Karpas-422 (cell line): ENCODE results near the gene LPP. TPM values are rescaled to one million over a fixed set of nuclear protein-coding genes. Genes with fewer than 3 reads are reported as not detected.
A peak's percentile ranks its signal among the peaks of the same experiment; 100 is the strongest.

Source experiments
- DNase-seq: peaks from one replicate; pipeline ENCODE4 v3.0.0-alpha.2; 2015
- H2AFZ ChIP-seq: fragments of 200-600 bp; sonication (generic); 2 replicates; pipeline ENCODE4 v1.6.1; 2014; ENCODE audit warnings: antibody characterized with exemption, low read length, mixed read lengths
- H3K27ac ChIP-seq: fragments of 200-600 bp; sonication (generic); 2 replicates; pipeline ENCODE4 v1.5.1; 2014; ENCODE audit warnings: mild to moderate bottlenecking, low read length, moderate library complexity
- H3K27me3 ChIP-seq: fragments of 200-600 bp; sonication (generic); 2 replicates; pipeline ENCODE4 v1.6.1; 2014; ENCODE audit warnings: low read length, mixed read lengths
- H3K36me3 ChIP-seq: fragments of 200-600 bp; sonication (generic); 2 replicates; pipeline ENCODE4 v1.6.1; 2014; ENCODE audit warnings: low read length, mixed read lengths; ENCODE audit not compliant: insufficient read depth
- H3K4me1 ChIP-seq: fragments of 200-600 bp; sonication (generic); 2 replicates; pipeline ENCODE4 v1.6.1; 2014; ENCODE audit warnings: mild to moderate bottlenecking, low read length, mixed read lengths
- H3K4me2 ChIP-seq: fragments of 200-600 bp; sonication (generic); 2 replicates; pipeline ENCODE4 v1.6.1; 2014; ENCODE audit warnings: low read length, low read depth, mild to moderate bottlenecking; ENCODE audit not compliant: poor library complexity, severe bottlenecking
- H3K4me3 ChIP-seq: fragments of 200-600 bp; sonication (generic); 2 replicates; pipeline ENCODE4 v1.5.1; 2014; ENCODE audit warnings: mild to moderate bottlenecking, antibody characterized with exemption, low read length, mixed read lengths
- H3K79me2 ChIP-seq: fragments of 200-600 bp; sonication (generic); 2 replicates; pipeline ENCODE4 v1.6.1; 2014; ENCODE audit warnings: mild to moderate bottlenecking, low read length, mixed read lengths
- H3K9ac ChIP-seq: fragments of 200-600 bp; sonication (generic); 2 replicates; pipeline ENCODE4 v1.6.0; 2014; ENCODE audit warnings: low read length
- H3K9me2 ChIP-seq: fragments of 200-600 bp; sonication (generic), shearing (Covaris generic); replicated peaks from 2 replicates; pipeline ENCODE4 v1.6.0; 2014; ENCODE audit warnings: mild to moderate bottlenecking, low read length, moderate library complexity; ENCODE audit not compliant: insufficient read depth
- H3K9me3 ChIP-seq: fragments of 300-700, 200-600 bp; sonication (generic); 2 replicates; pipeline ENCODE4 v1.6.1; 2014; ENCODE audit warnings: low read length, mixed read lengths
- H4K20me1 ChIP-seq: fragments of 200-600 bp; sonication (generic); 2 replicates; pipeline ENCODE4 v1.6.1; 2014; ENCODE audit warnings: mild to moderate bottlenecking, antibody characterized with exemption, low read length, low read depth; ENCODE audit not compliant: insufficient read depth
- total RNA-seq: library from RNA; depleted of rRNA; stranded (reverse); fragments of >200 nt; shearing (Covaris generic); gene quantifications from 2 replicates; pipeline ENCODE4 v1.2.3, GENCODE V29; 2014; ENCODE audit warnings: low replicate concordance

The LPP gene
- total RNA-seq, 1 experiment from 2014 or later = 88.5 TPM

DNA sequence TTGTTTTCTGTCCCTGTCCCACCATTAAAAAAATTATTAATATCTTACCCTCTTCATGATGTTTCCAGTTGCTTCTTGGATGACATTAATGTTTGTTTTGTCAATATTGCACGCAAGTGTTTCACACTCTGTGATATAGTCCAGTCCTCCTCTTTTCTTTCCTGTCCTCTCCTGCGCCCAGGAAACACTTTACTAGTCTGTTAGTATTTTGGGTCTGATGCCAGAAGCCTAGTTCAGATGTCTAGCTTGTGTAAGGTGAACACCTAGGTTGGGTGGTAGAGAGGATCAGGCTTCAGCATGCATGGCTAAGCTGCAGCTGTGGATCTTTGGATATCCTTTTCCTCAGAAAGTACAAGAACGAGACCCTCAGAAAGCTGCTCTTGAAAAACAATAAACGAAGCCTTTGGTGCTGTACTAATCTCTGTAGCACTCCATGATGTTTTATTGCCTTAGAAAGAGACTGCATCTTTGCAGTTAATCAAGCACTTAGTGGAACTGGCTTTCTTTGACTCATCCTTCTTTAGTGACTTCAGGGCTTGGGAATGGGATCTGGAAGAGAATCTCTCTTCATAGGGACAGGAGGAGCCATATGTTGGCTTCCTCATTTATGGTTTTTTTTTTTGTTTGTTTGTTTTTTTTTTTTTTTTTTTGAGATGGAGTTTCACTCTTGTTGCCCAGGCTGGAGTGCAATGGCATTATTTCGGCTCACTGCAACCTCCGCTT lies 253.4 kb downstream of the LPP start:
- no peak for DNase-seq
- Histone ChIP-seq H3K27ac (no peak overlapping the region), H3K4me3 (no peak overlapping the region), H3K4me1 (peaks cover 20% of the 10 kb centered on the region), H3K9ac (no peak overlapping the region), H3K9me3 (0 out of 2 replicates have a peak, but pooled peaks cover 3% of the 10 kb centered on the region), H3K36me3 (peaks cover 4% of the 10 kb centered on the region; the same call in 1 of the 2 replicates), H3K4me2 (no peak overlapping the region), H3K27me3 (peaks cover 2% of the 10 kb centered on the region; the same call in 1 of the 2 replicates), H3K79me2 (no peaks in the 10 kb centered on the region), H2AFZ (no peak overlapping the region), H4K20me1 (no peaks in the 10 kb centered on the region), H3K9me2 (no peaks in the 10 kb centered on the region)

DNA sequence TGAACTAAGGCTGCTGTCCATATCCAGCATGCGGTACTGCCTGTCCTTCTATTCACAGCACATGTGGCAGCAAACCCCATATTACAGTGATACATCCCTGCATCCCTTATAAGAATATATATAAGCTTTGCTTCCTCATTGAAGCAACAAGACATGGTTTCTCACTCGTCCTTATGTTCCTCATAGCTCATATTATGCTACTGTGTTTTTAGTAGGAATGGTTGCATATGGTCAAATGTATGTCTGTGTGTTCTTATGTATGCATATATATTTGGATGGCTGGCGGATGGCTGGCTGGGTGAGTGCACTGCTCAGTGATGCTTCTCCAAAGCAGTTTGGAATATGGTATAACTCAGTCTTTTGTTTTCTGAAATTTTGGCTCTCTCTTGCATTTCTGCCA lies 254.9 kb downstream of the LPP start:
- Histone ChIP-seq H3K36me3 (no peaks in the 10 kb centered on the region), H3K4me3 (no peak overlapping the region), H3K27ac (no peak overlapping the region), H3K9ac (no peak overlapping the region), H3K9me2 (no peaks in the 10 kb centered on the region), H2AFZ (no peak overlapping the region), H4K20me1 (no peaks in the 10 kb centered on the region), H3K4me1 (peaks cover 11% of the 10 kb centered on the region), H3K9me3 (no peaks in the 10 kb centered on the region), H3K79me2 (no peaks in the 10 kb centered on the region), H3K27me3 (no peaks in the 10 kb centered on the region), H3K4me2 (no peak overlapping the region)
- DNase-seq = no peak

DNA sequence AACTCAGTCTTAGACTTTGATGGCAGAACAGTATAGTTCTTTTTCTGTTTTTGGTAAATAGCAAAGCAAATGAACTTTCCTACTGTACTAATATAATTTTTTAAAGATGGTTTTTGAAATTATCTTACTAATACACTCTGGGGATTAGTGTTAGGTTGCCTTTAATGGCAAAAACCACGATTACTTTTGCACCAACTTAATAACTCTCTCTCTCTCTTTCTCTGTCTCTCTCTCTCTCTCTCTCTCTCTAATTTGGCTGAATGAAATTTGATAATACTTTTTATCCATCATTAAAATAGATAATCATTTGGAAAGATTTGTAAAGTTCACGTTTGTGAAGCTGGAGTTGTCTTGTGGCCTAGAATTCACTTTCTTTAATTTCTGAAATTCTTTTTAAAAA lies 257.8 kb downstream of the LPP start:
- no peaks in the 10 kb centered on the region for H3K9me3 ChIP-seq
- H3K79me2 ChIP-seq = no peaks in the 10 kb centered on the region
- peaks cover 7% of the 10 kb centered on the region for H3K4me1 ChIP-seq
- H3K36me3 ChIP-seq = no peaks in the 10 kb centered on the region
- DNase-seq = no peak
- H3K27me3 ChIP-seq = no peaks in the 10 kb centered on the region
- no peaks in the 10 kb centered on the region for H4K20me1 ChIP-seq
- H3K27ac ChIP-seq = no peak overlapping the region
- H2AFZ ChIP-seq = no peak overlapping the region
- no peak overlapping the region for H3K9ac ChIP-seq
- no peak overlapping the region for H3K4me3 ChIP-seq
- no peaks in the 10 kb centered on the region for H3K9me2 ChIP-seq
- H3K4me2 ChIP-seq = no peak overlapping the region

DNA sequence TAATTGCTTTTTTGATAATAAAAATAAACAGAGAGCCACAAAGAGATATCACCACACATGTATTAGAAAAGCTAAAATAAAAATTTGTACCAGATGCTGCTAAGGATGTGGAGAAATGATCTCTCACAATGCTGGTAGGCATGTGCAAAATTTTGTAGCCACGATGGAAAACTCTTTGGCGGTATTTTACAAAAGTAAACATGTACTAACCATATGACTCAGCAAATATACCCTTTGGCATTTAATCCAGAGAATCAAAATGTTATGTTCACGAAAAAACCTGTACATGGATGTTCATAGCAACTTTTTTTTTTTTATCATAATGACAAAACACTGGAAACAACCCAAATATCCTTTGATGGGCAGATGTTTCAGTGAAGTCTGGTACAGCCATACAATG lies 261.2 kb downstream of the LPP start:
- Histone ChIP-seq H3K36me3 (no peaks in the 10 kb centered on the region), H2AFZ (no peak overlapping the region), H3K4me3 (no peak overlapping the region), H3K9ac (no peak overlapping the region), H3K4me1 (peaks cover 27% of the 10 kb centered on the region), H3K27ac (no peak overlapping the region), H3K27me3 (no peaks in the 10 kb centered on the region), H3K79me2 (no peaks in the 10 kb centered on the region), H3K9me3 (no peaks in the 10 kb centered on the region), H3K9me2 (no peaks in the 10 kb centered on the region), H3K4me2 (no peak overlapping the region), H4K20me1 (no peaks in the 10 kb centered on the region)
- DNase-seq = no peak

DNA sequence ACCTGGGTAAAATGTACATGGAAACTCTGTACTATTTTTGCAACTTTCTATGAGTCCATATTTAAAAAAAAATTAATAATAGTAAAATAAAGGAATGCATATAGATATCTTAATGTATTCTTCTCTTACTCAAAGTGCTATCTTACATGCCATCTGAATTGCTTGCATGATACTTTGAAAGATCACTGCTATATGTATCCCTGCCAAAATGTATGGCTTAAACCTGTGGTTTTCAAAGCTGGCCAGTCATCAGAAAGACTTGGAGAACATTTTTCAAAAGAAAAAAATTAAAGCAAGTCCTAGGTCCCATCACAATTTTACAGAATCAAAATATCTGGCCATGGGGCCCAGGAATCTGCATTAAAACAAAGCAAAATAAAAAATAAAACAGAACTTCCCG lies 262.1 kb downstream of the LPP start:
- Histone ChIP-seq H3K4me1 (peaks cover 34% of the 10 kb centered on the region), H3K4me2 (no peak overlapping the region), H3K9me3 (no peaks in the 10 kb centered on the region), H3K9ac (no peak overlapping the region), H3K9me2 (no peaks in the 10 kb centered on the region), H3K36me3 (no peaks in the 10 kb centered on the region), H3K79me2 (no peaks in the 10 kb centered on the region), H3K27me3 (no peaks in the 10 kb centered on the region), H2AFZ (no peak overlapping the region), H3K4me3 (no peak overlapping the region), H3K27ac (no peak overlapping the region), H4K20me1 (no peaks in the 10 kb centered on the region)
- no peak for DNase-seq

DNA sequence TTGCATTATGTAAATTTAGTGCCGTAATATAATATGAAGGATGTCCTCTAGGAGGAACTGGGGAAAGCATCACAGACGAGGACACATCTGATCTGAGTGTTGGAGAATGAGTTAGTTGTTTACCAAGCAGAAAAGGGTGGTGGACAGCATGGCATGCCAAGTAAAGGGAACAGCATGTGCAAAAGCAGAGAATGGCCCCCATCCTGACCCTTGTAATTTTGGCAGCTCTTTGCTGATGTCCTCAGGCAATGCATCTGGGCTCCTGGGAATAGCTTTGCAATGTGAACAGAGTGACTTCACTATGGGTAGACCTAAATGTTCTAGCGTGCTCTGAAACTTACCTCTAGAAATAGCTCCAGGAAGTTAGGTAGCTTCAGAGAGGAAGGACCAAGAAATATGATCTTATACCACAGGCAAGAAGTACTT lies 263.3 kb downstream of the LPP start:
- Histone ChIP-seq H2AFZ (no peak overlapping the region), H3K9ac (no peak overlapping the region), H3K9me2 (no peaks in the 10 kb centered on the region), H3K4me2 (peak overlapping the region; percentile 43), H3K4me3 (peak overlapping the region; percentile 27; the same call in 1 of the 2 replicates), H3K79me2 (no peaks in the 10 kb centered on the region), H3K9me3 (no peaks in the 10 kb centered on the region), H3K4me1 (peaks cover 46% of the 10 kb centered on the region), H4K20me1 (no peaks in the 10 kb centered on the region), H3K27ac (peak overlapping the region; percentile 21), H3K27me3 (no peaks in the 10 kb centered on the region), H3K36me3 (no peaks in the 10 kb centered on the region)
- peak; percentile 81 for DNase-seq

DNA sequence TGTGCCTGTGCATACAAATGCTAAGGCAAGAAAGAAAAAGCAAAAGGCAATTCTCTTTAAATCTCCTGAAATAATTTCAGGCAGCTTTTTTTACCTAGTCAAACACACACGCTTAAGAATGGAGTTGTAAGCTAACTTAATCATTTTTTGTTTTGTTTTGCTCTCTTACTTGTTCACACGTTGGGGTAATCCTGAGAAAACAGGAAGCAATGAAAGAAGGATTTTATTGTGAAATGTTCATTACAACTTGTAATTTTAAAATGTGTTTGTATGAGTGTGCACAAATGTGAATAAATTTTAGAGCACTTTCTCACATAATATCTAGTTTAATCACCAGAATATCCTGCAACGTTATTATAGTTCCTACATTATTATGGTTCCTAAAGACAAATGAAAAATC lies 263.8 kb downstream of the LPP start:
- peaks cover 50% of the 10 kb centered on the region for H3K4me1 ChIP-seq
- peak overlapping the region; percentile 21; the same call in 1 of the 2 replicates for H3K27ac ChIP-seq
- H3K27me3 ChIP-seq = no peaks in the 10 kb centered on the region
- H3K4me3 ChIP-seq = peak overlapping the region; percentile 27; the same call in 1 of the 2 replicates
- no peak for DNase-seq
- no peaks in the 10 kb centered on the region for H4K20me1 ChIP-seq
- H2AFZ ChIP-seq = no peak overlapping the region
- no peak overlapping the region for H3K9ac ChIP-seq
- H3K36me3 ChIP-seq = no peaks in the 10 kb centered on the region
- H3K79me2 ChIP-seq = no peaks in the 10 kb centered on the region
- H3K9me2 ChIP-seq = no peaks in the 10 kb centered on the region
- H3K9me3 ChIP-seq = no peaks in the 10 kb centered on the region
- peak overlapping the region; percentile 43 for H3K4me2 ChIP-seq

DNA sequence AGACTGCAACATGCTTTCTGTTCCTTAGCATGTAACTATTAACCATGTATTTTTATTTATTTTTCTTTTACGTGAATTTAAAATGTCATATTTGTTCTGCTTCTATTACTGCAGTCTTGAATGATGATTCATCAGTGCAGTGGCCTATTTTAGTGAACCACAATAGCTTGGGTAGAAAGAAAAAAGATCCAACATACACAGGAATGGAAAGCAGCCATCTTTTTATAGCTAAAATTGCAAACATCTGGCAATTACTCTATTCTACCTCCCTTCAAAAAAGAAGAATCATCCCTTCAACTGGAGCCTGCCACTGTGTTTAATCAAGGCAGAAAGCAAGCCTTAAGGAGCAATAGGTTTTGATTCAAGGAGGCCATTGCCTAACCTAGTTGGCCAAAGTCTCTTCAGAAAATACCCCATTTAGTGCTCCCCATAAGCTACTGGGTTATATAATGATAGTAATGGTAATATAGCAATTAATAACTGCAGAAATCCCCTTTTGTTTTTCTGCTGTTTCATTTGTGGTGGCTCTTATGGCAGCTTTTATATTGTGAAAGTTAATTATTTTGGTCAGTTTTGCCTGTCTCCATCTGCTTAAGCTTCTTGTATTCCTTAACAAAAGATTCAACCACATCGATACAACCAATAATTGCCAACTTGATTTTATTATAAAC lies 267.3 kb downstream of the LPP start:
- no peaks in the 10 kb centered on the region for H3K9me3 ChIP-seq
- no peaks in the 10 kb centered on the region for H3K36me3 ChIP-seq
- no peak for DNase-seq
- H3K27me3 ChIP-seq = no peaks in the 10 kb centered on the region
- H2AFZ ChIP-seq = 0 out of 2 replicates have a peak overlapping the region, but pooled peaks have one; percentile 0
- H3K4me1 ChIP-seq = peaks cover 48% of the 10 kb centered on the region
- no peaks in the 10 kb centered on the region for H3K9me2 ChIP-seq
- H3K27ac ChIP-seq = peak overlapping the region; percentile 13
- no peaks in the 10 kb centered on the region for H3K79me2 ChIP-seq
- peak overlapping the region; percentile 46 for H3K4me2 ChIP-seq
- peak overlapping the region; percentile 10; the same call in 1 of the 2 replicates for H3K4me3 ChIP-seq
- H3K9ac ChIP-seq = no peak overlapping the region; the same call in 1 of the 2 replicates
- no peaks in the 10 kb centered on the region for H4K20me1 ChIP-seq
